CD14-positive monocyte (primary cell): ENCODE data around the gene UBE3C. TPM values are rescaled to one million over a fixed set of nuclear protein-coding genes. Genes with fewer than 3 reads are reported as not detected.

Experiments
- DNase-seq, 3 donors: peaks; one replicate each; pipeline ENCODE4 v3.0.0-alpha.2; 2011 to 2022
- H2AFZ ChIP-seq: 2 replicates; pipeline ENCODE4 v1.6.0; 2012; ENCODE audit warnings: mild to moderate bottlenecking, low read depth, low read length, inconsistent platforms; ENCODE audit not compliant: insufficient read depth, poor library complexity, severe bottlenecking
- H3K27ac ChIP-seq, 2 donors: 1 replicate in 1 of 2; 2 replicates in 1 of 2; pipeline ENCODE4 v1.5.1; 2012 to 2013; ENCODE audit warnings: low read length in 2 of 2, control low read depth in 1 of 2, inconsistent platforms in 1 of 2, low read depth in 1 of 2, mild to moderate bottlenecking in 1 of 2
- H3K27me3 ChIP-seq, 2 donors: one replicate each; pipeline versions ENCODE4 v1.6.0 to v1.6.1; 2011 to 2013; ENCODE audit warnings: low read length in 2 of 2; ENCODE audit not compliant: control insufficient read depth in 2 of 2, insufficient read depth in 2 of 2
- H3K36me3 ChIP-seq, 2 donors: replicated peaks in 1 of 2; 1 replicate in 1 of 2; 2 replicates in 1 of 2; pipeline versions ENCODE4 v1.5.1 to v1.6.1; 2012 to 2013; ENCODE audit warnings: low read length in 2 of 2, control low read depth in 1 of 2, inconsistent platforms in 1 of 2, mild to moderate bottlenecking in 1 of 2; ENCODE audit not compliant: insufficient read depth in 2 of 2, control insufficient read depth in 1 of 2
- H3K4me1 ChIP-seq, 2 donors: 1 replicate in 1 of 2; 2 replicates in 1 of 2; pipeline versions ENCODE4 v1.5.1 to v1.6.1; 2012 to 2013; ENCODE audit warnings: low read length in 2 of 2, control low read depth in 1 of 2, inconsistent platforms in 1 of 2, mild to moderate bottlenecking in 1 of 2, moderate library complexity in 1 of 2; ENCODE audit not compliant: insufficient read depth in 2 of 2, control insufficient read depth in 1 of 2
- H3K4me2 ChIP-seq: replicated peaks from 2 replicates; pipeline ENCODE3; 2012; ENCODE audit warnings: low read length, moderate library complexity, mild to moderate bottlenecking; ENCODE audit not compliant: poor library complexity, severe bottlenecking; ENCODE audit errors: extremely low read depth
- H3K4me3 ChIP-seq, 3 experiments: fragments of 200-600 bp in 1 of 3; sonication (generic) in 1 of 3; replicated peaks in 1 of 3; 1 replicate in 2 of 3; 2 replicates in 1 of 3; pipeline ENCODE4 v1.5.1; 2011 to 2013; ENCODE audit warnings: low read length in 3 of 3, mild to moderate bottlenecking in 3 of 3, control low read depth in 2 of 3, low read depth in 2 of 3, inconsistent platforms in 1 of 3, moderate library complexity in 1 of 3
- H3K79me2 ChIP-seq: 2 replicates; pipeline ENCODE4 v1.6.0; 2012; ENCODE audit warnings: mild to moderate bottlenecking, control low read depth, inconsistent platforms, low read length, moderate library complexity; ENCODE audit not compliant: insufficient read depth
- H3K9ac ChIP-seq: 2 replicates; pipeline ENCODE4 v1.6.0; 2017; ENCODE audit warnings: low read length, mild to moderate bottlenecking; ENCODE audit not compliant: insufficient read depth, poor library complexity, severe bottlenecking
- H3K9me3 ChIP-seq, 2 donors: replicated peaks in 1 of 2; 1 replicate in 1 of 2; 2 replicates in 1 of 2; pipeline versions ENCODE4 v1.5.1 to v1.6.1; 2012 to 2013; ENCODE audit warnings: low read length in 2 of 2, control low read depth in 1 of 2; ENCODE audit not compliant: control insufficient read depth in 1 of 2, insufficient read depth in 1 of 2
- H4K20me1 ChIP-seq: 2 replicates; pipeline ENCODE4 v1.6.0; 2012; ENCODE audit warnings: mild to moderate bottlenecking, low read length, control low read depth, moderate library complexity; ENCODE audit not compliant: insufficient read depth
- H3K27ac Mint-ChIP-seq, 7 donors: one replicate each; pipeline ENCODE4 v1.8.0; 2020; ENCODE audit warnings: mild to moderate bottlenecking in 7 of 7, mixed read lengths in 7 of 7, moderate library complexity in 6 of 7, inconsistent platforms in 2 of 7
- H3K27me3 Mint-ChIP-seq, 3 donors: one replicate each; pipeline ENCODE4 v1.8.0; 2021 to 2022; ENCODE audit warnings: low read depth in 3 of 3, mild to moderate bottlenecking in 3 of 3, mixed read lengths in 3 of 3, moderate library complexity in 3 of 3, inconsistent platforms in 1 of 3
- H3K36me3 Mint-ChIP-seq, 2 donors: one replicate each; pipeline ENCODE4 v1.8.0; 2020; ENCODE audit warnings: mixed read lengths in 2 of 2, inconsistent platforms in 1 of 2, mild to moderate bottlenecking in 1 of 2
- H3K4me1 Mint-ChIP-seq: one replicate; pipeline ENCODE4 v1.8.0; 2020; ENCODE audit warnings: mild to moderate bottlenecking, mixed read lengths
- H3K4me3 Mint-ChIP-seq, 2 donors: one replicate each; pipeline ENCODE4 v1.8.0; 2020; ENCODE audit warnings: mild to moderate bottlenecking in 2 of 2, mixed read lengths in 2 of 2, moderate library complexity in 1 of 2
- H3K9me3 Mint-ChIP-seq, 7 donors: one replicate each; pipeline ENCODE4 v1.8.0; 2020 to 2022; ENCODE audit warnings: mixed read lengths in 7 of 7, mild to moderate bottlenecking in 6 of 7, moderate library complexity in 6 of 7, inconsistent platforms in 2 of 7
- CTCF ChIP-seq: fragments of 200-600 bp; IDR thresholded peaks from one replicate; pipeline ENCODE4 v1.8.0; 2022; ENCODE audit warnings: antibody characterized with exemption, mild to moderate bottlenecking
- WGBS: methylation state at CpG from one replicate; pipeline ENCODE4 v1.1.5; 2013; ENCODE audit warnings: missing lambda C conversion rate; ENCODE audit not compliant: insufficient coverage; 5-methylcytosine and 5-hydroxymethylcytosine counted together
- intact Hi-C, 2 donors: fragments of 100-400 bp; cut with micrococcal nuclease; formaldehyde crosslinking; loops; one replicate each; pipeline versions ENCODE4 v1.15.0 to v1.15.1; 2023
- polyA plus RNA-seq, 3 donors: library from polyadenylated mRNA; depleted of rRNA in 1 of 3; unstranded in 2 of 3; stranded (reverse) in 1 of 3; fragments of 300-500 nt in 2 of 3; fragments of >200 nt in 1 of 3; fragmentation: Illumina TruSeq in 2 of 3; gene quantifications; 1 replicate in 2 of 3; 2 replicates in 1 of 3; pipeline ENCODE4 v1.2.3, GENCODE V29; 2012 to 2021

The UBE3C gene
- polyA plus RNA-seq, 3 donors = 19.5 to 34.5 (median 24.3) TPM

- Histone ChIP-seq H3K4me3 (no peak overlapping the region), H3K27ac (no peak overlapping the region), H3K9ac (no peak overlapping the region), H3K4me1 (no peaks in the 10 kb centered on the region), H3K79me2 (no peaks in the 10 kb centered on the region), H2AFZ (no peak overlapping the region), H3K36me3 (peaks cover 67 to 93% of the 10 kb centered on the region in 2 donors), H3K9me3 (no peaks in the 10 kb centered on the region), H4K20me1 (no peaks in the 10 kb centered on the region), H3K27me3 (no peaks in the 10 kb centered on the region), H3K4me2 (no peak overlapping the region)
- Mint-ChIP-seq H3K27ac (no peak overlapping the region), H3K36me3 (peaks cover 62 to 87% of the 10 kb centered on the region in 2 donors), H3K4me3 (no peak overlapping the region), H3K4me1 (no peaks in the 10 kb centered on the region), H3K9me3 (no peaks in the 10 kb centered on the region), H3K27me3 (peaks cover 0 to 2% (median 0%) of the 10 kb centered on the region in 3 donors)
- DNase-seq = no peak
- intact Hi-C loops = loop anchor here in 1 of 2 donors (10.0 kb wide), 1 partner anchor 1460 kb away; no protein-coding TSS in a partner anchor
- TF ChIP-seq CTCF = no peak
- WGBS = no CpG with 5 or more reads among the region's 5 CpGs
These were observed 116.5 kb downstream of the UBE3C start for GRCh38 chr7:157255201-157255606.

GRCh38 chr7:157263156-157263555 is 124.4 kb downstream of the UBE3C start:
- no peak overlapping the region for H2AFZ ChIP-seq
- H3K27ac Mint-ChIP-seq = peak overlapping the region in 1 of 7 donors; percentile 52
- H3K4me3 ChIP-seq = no peak overlapping the region
- peaks cover 0 to 2% (median 0%) of the 10 kb centered on the region in 3 donors for H3K27me3 Mint-ChIP-seq
- peaks cover 69 to 93% of the 10 kb centered on the region in 2 donors for H3K36me3 ChIP-seq
- H3K27ac ChIP-seq = no peak overlapping the region
- no peaks in the 10 kb centered on the region for H3K27me3 ChIP-seq
- H3K4me2 ChIP-seq = no peak overlapping the region
- H3K9me3 ChIP-seq = no peaks in the 10 kb centered on the region
- no peak overlapping the region for H3K4me3 Mint-ChIP-seq
- peaks cover 63 to 90% of the 10 kb centered on the region in 2 donors for H3K36me3 Mint-ChIP-seq
- no peak overlapping the region for H3K9ac ChIP-seq
- H3K4me1 Mint-ChIP-seq = no peaks in the 10 kb centered on the region
- intact Hi-C loops = no loop called here
- no peak for DNase-seq
- H3K79me2 ChIP-seq = no peaks in the 10 kb centered on the region
- no peaks in the 10 kb centered on the region for H4K20me1 ChIP-seq
- no peaks in the 10 kb centered on the region for H3K9me3 Mint-ChIP-seq
- 94% methylated on average over 18 of the region's 23 CpGs for WGBS
- H3K4me1 ChIP-seq = no peaks in the 10 kb centered on the region
- TF ChIP-seq CTCF = no peak
